ENCODE results near the gene PDHB. TPM values are rescaled to one million over a fixed set of nuclear protein-coding genes. Genes with fewer than 3 reads are reported as not detected.

PDHB gene
- total and polyA plus RNA-seq, 4 donors = 50.8 to 67.6 (median 63.1) TPM

DNA sequence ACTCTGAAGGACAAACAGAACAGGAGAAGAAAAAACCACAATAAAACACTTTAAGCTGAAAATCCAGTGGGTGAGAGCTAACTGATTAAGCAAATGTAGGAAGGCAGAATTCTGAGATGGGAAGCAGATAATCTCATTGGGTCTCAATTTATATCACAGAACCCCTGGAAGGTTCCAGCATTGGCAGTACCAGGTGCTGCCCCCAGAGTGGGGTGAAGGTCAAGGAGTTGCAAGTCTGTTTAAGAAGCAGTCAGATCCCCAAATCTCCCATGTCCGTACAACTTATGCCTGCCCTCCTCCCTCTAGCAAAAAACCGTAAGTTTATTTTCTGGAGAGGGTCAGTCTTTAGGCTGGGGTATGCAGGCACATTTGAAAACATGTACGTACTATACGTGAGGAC, 55.9 kb downstream of the PDHB start:
- peaks cover 0 to 3% (median 1%) of the 10 kb centered on the region in 4 donors for H3K36me3 ChIP-seq (ENCODE audit: control insufficient read depth in 4 of 4, insufficient read depth in 4 of 4, low read length in 4 of 4)
- no peaks in the 10 kb centered on the region for H3K27me3 ChIP-seq (ENCODE audit: control insufficient read depth in 3 of 3, insufficient read depth in 3 of 3, low read length in 2 of 3)
- TF ChIP-seq, protein P1, sequence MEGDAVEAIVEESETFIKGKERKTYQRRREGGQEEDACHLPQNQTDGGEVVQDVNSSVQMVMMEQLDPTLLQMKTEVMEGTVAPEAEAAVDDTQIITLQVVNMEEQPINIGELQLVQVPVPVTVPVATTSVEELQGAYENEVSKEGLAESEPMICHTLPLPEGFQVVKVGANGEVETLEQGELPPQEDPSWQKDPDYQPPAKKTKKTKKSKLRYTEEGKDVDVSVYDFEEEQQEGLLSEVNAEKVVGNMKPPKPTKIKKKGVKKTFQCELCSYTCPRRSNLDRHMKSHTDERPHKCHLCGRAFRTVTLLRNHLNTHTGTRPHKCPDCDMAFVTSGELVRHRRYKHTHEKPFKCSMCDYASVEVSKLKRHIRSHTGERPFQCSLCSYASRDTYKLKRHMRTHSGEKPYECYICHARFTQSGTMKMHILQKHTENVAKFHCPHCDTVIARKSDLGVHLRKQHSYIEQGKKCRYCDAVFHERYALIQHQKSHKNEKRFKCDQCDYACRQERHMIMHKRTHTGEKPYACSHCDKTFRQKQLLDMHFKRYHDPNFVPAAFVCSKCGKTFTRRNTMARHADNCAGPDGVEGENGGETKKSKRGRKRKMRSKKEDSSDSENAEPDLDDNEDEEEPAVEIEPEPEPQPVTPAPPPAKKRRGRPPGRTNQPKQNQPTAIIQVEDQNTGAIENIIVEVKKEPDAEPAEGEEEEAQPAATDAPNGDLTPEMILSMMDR (IDR thresholded peaks at IDR 0.05; ENCODE audit: control extremely low read depth, extremely low read depth) = no peak
- no peak overlapping the region for H3K4me3 ChIP-seq
- H3K9ac ChIP-seq (ENCODE audit: insufficient read depth in 1 of 2, low read length in 2 of 2) = no peak overlapping the region
- no peak for ATAC-seq (ENCODE audit: insufficient read depth, low FRiP score)
- WGBS, 2 donors = 89 to 96% methylated on average over 4 of the region's 4 CpGs
- H3K9me3 ChIP-seq (ENCODE audit: control insufficient read depth in 4 of 4, insufficient read depth in 3 of 4, low read length in 3 of 4) = no peaks in the 10 kb centered on the region
- H3K4me1 ChIP-seq (ENCODE audit: control insufficient read depth in 5 of 5, insufficient read depth in 5 of 5, low read length in 5 of 5) = peaks cover 0 to 4% (median 0%) of the 10 kb centered on the region in 5 donors
- no peak for DNase-seq
- no peak overlapping the region for H3K27ac ChIP-seq (ENCODE audit: low read depth in 1 of 2, low read length in 1 of 2)

Other genes with a start within 250 kb of the PDHB start
- gene DNASE1L3, start 222.9 kb downstream of the PDHB start, total RNA-seq = 1 to 10 TPM; 1.2 to 2.2 TPM
- gene DNASE1L3, start 222.9 kb downstream of the PDHB start, polyA plus RNA-seq = 10 to 100 TPM in 1 of 2 donors, 1 to 10 TPM in 1; 2.5 to 10.7 TPM
- gene ABHD6, start 196.0 kb downstream of the PDHB start, total RNA-seq = 10 to 100 TPM; 11.7 to 14.1 TPM
- 1 to 10 TPM; 5.2 to 9.7 TPM for gene ABHD6, start 196.0 kb downstream of the PDHB start, polyA plus RNA-seq
- gene RPP14, start 127.6 kb downstream of the PDHB start, total RNA-seq = 10 to 100 TPM; 12.9 to 14.2 TPM
- gene RPP14, start 127.6 kb downstream of the PDHB start, polyA plus RNA-seq = 1 to 10 TPM; 6.8 to 8.6 TPM
- 10 to 100 TPM in 1 of 2 donors, 1 to 10 TPM in 1; 7.5 to 12.1 TPM for gene HTD2, start 127.3 kb downstream of the PDHB start, total RNA-seq
- gene HTD2, start 127.3 kb downstream of the PDHB start, polyA plus RNA-seq = 1 to 10 TPM; 2.5 to 5.6 TPM
- 10 to 100 TPM; 21.7 to 41.7 TPM for gene PXK, start 100.9 kb downstream of the PDHB start, total RNA-seq
- 10 to 100 TPM in 1 of 2 donors, 1 to 10 TPM in 1; 6.0 to 22.4 TPM for gene PXK, start 100.9 kb downstream of the PDHB start, polyA plus RNA-seq
- gene KCTD6, start 58.3 kb upstream of the PDHB start, total RNA-seq = 10 to 100 TPM in 1 of 2 donors, 1 to 10 TPM in 1; 7.2 to 18.0 TPM
- 1 to 10 TPM; 5.4 to 8.4 TPM for gene KCTD6, start 58.3 kb upstream of the PDHB start, polyA plus RNA-seq
- 10 to 100 TPM; 10.2 to 24.4 TPM for gene ACOX2, start 103.4 kb upstream of the PDHB start, total RNA-seq
- gene ACOX2, start 103.4 kb upstream of the PDHB start, polyA plus RNA-seq = 10 to 100 TPM in 1 of 2 donors, 1 to 10 TPM in 1; 5.3 to 13.1 TPM
- gene FAM107A, start 143.6 kb upstream of the PDHB start, total RNA-seq = 10 to 100 TPM in 1 of 2 donors, 1 to 10 TPM in 1; 4.2 to 83.6 TPM
- gene FAM107A, start 143.6 kb upstream of the PDHB start, polyA plus RNA-seq = 10 to 100 TPM; 21.3 to 48.1 TPM
- gene FAM3D, start 232.9 kb upstream of the PDHB start, total RNA-seq = 10 to 100 TPM in 1 of 2 donors, 1 to 10 TPM in 1; 3.2 to 14.1 TPM
- 10 to 100 TPM in 1 of 2 donors, 1 to 10 TPM in 1; 9.0 to 15.1 TPM for gene FAM3D, start 232.9 kb upstream of the PDHB start, polyA plus RNA-seq

Measured in lung (tissue), 12 donors.